Stimulated activated CD4-positive, alpha-beta T cell treated with anti-CD3 and anti-CD28 coated beads, TNF-alpha, amount 100 ng/mL, for 48 hours (primary cell): ENCODE measurements around the gene ABTB2.

Source experiments
- DNase-seq, 3 donors: peaks; one replicate each; pipeline ENCODE4 v3.0.0-alpha.2; 2020; ENCODE audit warnings: low read depth in 3 of 3

The ABTB2 gene

GRCh38 chr11:34150494-34151151, 207.2 kb downstream of the ABTB2 start:
- no peak for DNase-seq

DNA sequence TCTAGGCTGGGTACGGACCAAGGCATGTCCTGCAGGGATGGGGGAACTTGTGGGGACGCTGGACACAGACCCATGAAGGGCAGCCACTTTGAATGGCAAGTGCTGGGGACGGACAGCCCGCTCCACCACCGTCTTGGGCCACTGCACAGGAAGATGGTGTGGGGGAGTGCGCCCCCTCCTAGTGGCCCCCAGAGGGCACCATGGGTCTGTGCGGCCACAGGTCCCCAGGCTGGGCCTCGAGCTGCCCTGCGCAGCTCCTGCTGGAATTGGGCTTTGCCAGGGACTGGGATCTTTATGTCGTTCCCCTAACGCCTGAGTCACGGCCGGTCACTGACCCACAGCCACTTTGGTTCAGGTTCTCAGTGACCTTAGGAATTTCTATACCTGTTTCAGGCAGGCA, 208.0 kb downstream of the ABTB2 start:
- no peak for DNase-seq

DNA sequence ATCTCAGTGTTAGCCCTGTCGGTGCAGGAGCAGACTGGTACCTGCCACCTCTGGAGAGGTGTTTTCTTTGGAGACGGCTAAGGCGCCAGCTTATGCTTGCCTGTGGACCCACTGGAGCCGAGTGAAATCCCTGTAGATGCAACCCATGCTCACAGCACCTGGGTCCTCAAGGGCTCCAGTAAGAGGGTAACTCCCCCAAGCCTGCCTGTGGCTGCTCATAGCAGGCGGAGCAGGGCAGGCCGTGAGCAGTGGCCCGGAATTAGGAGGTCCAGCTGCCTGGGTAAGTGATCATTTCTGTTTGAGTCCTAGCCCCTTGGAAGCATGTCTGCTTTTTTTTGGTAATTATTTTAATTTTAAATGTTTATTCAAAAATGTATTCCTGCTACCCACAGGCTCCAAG, 208.5 kb downstream of the ABTB2 start:
- no peak for DNase-seq

DNA sequence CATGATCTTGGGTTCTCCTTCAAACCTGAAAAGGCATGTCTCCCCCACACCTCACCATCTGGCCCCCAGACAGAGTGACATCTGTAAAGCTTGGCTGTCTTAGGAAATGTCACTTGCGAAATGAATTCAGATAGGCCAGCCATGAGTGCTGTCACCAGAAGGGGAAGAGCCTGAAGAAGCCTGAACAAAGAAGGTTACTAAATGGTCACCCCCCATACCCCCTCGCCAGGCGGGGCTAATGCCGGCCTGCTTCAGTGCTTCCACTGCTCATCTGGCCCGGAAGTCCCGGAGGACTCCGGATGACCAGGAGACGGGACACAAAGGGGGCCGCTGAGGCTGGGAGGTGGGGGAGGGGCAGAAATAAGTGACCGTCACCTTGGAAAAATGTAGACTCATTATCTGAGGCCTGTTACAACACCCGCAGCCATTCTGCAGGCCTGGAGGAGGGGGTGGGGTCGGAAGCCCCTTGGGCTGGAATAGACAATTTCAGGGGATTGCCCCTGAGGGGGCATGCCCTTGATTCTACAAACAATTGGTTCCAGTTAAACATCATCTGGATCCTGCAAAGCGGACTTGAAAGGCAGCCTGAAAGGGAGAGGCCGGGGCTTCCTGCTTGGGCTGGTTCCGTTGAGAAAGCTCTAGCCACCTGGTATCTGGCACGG, 209.2 kb downstream of the ABTB2 start:
- DNase-seq = no peak

DNA sequence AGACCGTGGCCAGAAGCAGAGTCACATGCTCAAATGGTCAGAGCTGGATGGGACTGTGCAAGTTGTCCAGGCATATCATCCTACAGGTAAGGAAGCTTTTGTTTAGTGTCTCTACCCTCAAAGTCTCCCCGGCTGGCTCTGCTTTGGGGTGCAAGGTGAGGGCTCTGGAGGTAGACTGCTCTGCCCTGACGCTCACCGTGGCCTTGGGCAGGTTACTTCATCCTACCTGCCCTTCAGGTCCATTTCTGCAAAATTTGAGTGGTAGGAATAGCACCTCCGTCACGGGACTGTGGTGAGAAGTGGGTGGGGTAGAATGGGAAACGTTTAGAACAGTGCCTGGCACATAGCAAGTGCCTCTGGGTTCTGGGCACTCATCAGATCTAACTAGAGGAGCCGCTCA, 210.2 kb downstream of the ABTB2 start:
- no peak for DNase-seq

- DNase-seq = no peak
Measured at GRCh38 chr11:34146866-34147265, 210.9 kb downstream of the ABTB2 start.

GRCh38 chr11:34146411-34146810, 211.4 kb downstream of the ABTB2 start:
- DNase-seq = no peak

GRCh38 chr11:34145847-34146381, 211.9 kb downstream of the ABTB2 start:
- DNase-seq = no peak

DNA sequence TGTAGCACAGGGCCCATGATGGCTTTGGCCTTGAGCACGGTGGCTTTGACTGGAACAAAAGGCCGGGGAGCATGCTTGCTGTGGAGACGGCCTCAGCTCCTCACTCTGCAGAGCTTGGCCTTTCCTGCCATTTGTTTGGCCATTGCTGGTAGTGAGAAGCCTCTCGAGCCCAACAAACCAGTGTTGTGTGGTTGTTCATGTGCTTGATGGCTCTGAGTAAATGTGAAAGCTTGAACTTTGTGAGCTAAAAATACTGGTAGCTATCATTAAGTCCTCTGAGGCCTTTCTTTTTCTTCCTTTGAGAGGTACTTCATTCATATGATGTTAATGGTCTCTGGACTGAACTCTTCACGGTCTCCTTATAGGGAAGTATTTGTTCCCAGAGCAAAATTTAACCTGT, 212.7 kb downstream of the ABTB2 start:
- no peak for DNase-seq

- no peak for DNase-seq
Measured at GRCh38 chr11:34143048-34143447, 214.8 kb downstream of the ABTB2 start.

GRCh38 chr11:34140149-34140548, 217.7 kb downstream of the ABTB2 start:
- no peak for DNase-seq

DNA sequence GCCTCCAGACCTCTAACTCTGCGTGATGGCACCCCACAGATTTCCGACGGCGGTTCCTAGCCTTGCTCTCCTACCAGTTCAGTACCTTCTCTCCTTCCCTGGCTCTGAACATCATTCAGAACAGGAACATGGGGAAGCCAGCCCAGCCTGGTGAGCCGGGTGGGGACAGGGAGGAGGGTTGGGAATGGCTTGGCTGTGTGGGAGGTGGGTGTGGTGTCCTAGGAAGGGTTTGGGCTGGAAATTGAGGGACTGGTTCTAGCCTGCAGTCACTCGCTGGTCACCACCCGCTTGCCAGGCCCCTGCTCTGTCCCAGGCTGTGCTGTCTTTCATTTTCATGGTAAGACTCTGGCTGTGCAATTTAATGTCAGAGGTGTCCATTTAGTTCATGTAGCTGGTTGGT, 218.5 kb downstream of the ABTB2 start:
- no peak for DNase-seq

GRCh38 chr11:34136420-34136819, 221.4 kb downstream of the ABTB2 start:
- no peak for DNase-seq

GRCh38 chr11:34135439-34135838, 222.4 kb downstream of the ABTB2 start:
- no peak for DNase-seq

GRCh38 chr11:34134765-34135164, 223.0 kb downstream of the ABTB2 start:
- DNase-seq = no peak

DNA sequence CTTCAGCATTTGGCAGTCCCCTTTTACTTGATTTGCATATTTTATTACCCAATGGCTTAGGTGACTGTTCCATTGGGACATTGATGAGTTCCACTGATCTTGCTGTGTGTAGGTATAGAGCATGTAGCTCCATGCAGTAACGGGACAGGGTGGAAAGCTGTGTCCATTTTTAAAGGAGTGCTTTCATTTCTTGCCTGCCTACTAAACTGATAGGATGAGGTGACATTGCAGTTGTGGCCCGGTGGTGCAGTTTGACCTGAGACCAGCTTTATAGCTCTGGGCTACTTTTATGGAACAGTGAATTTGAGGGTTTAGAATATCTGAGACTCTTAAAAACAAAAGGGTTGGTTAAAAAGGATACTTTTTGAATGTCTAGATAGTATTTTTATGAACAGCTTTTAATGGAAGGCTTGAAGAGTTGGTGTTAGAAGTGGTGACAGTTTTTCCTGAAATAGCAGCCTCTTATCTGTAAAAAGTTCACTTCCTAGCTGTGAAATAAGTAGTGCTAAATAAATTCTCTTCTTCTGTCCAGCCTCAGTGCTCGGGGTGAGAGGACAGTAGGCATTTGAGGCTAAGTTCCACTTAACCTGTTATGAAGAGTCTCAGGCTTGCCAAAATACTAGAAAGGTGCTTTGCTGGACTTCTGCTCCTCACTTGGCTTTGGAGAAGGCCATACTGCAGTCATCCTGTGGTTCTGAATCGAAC, 225.4 kb downstream of the ABTB2 start:
- DNase-seq = no peak

GRCh38 chr11:34128824-34129223, 229.0 kb downstream of the ABTB2 start:
- no peak for DNase-seq

GRCh38 chr11:34126959-34127848, 230.6 kb downstream of the ABTB2 start:
- DNase-seq = no peak

GRCh38 chr11:34124885-34125668, 232.7 kb downstream of the ABTB2 start:
- DNase-seq = no peak

DNA sequence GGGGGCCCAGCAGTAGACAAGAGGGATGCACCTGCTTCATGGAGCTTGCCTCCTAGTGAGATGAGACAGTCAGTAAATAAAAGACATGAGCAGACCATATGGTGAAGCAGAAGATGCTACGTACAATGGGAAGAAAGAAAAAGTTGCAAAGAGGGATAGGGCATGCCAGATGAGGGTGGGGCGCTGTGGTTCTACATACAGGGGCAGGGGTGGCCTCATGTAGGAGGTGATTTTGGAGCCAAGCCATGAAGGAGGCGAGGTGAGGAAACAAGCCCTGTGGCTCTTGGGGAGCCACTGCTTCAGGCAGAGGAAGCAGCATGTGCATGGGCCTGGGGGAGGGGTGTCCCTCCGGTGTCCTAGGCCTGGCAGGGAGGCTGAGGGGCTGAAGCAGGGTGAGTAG, 237.2 kb downstream of the ABTB2 start:
- no peak for DNase-seq

GRCh38 chr11:34114471-34114870, 243.3 kb downstream of the ABTB2 start:
- DNase-seq = no peak
